Progenitor cell of endocrine pancreas (in vitro differentiated cells): Measurements from ENCODE around the gene RPL13. TPM values are rescaled to one million over a fixed set of nuclear protein-coding genes. Genes with fewer than 3 reads are reported as not detected.
A peak's percentile ranks its signal among the peaks of the same experiment; 100 is the strongest.

Experiments
- DNase-seq: peaks from one replicate; pipeline ENCODE4 v3.0.0; 2021; ENCODE audit warnings: low spot score; ENCODE audit not compliant: unreplicated experiment
- H3K27ac Mint-ChIP-seq: 2 replicates; pipeline ENCODE4 v1.8.0; 2021; ENCODE audit warnings: mild to moderate bottlenecking, moderate library complexity, mixed read lengths
- H3K27me3 Mint-ChIP-seq: 2 replicates; pipeline ENCODE4 v1.8.0; 2021; ENCODE audit warnings: mixed read lengths
- H3K36me3 Mint-ChIP-seq: 2 replicates; pipeline ENCODE4 v1.8.0; 2022; ENCODE audit warnings: mixed read lengths; ENCODE audit not compliant: insufficient read depth
- H3K4me1 Mint-ChIP-seq: 2 replicates; pipeline ENCODE4 v1.8.0; 2021; ENCODE audit warnings: low read depth, mixed read lengths
- H3K4me3 Mint-ChIP-seq: 2 replicates; pipeline ENCODE4 v1.8.0; 2021; ENCODE audit warnings: low read depth, mild to moderate bottlenecking, moderate library complexity, mixed read lengths
- H3K9me3 Mint-ChIP-seq: 2 replicates; pipeline ENCODE4 v1.8.0; 2021; ENCODE audit warnings: low read depth, mixed read lengths
- total RNA-seq: library from RNA; stranded (reverse); gene quantifications from 2 replicates; pipeline ENCODE4 v1.2.1, GENCODE V29; 2021
- TF ChIP-seq, protein P1 (sequence below): fragments of 200-600 bp; sonication (generic); IDR thresholded peaks from one replicate; pipeline ENCODE4 v1.5.0; 2021; ENCODE audit warnings: antibody characterized with exemption, mild to moderate bottlenecking; ENCODE audit not compliant: unreplicated experiment

The RPL13 gene
- total RNA-seq, 1 donor from 2014 or later = 1,643 TPM

- H3K4me1 Mint-ChIP-seq = peaks cover 11% of the 10 kb centered on the region
- peaks cover 4% of the 10 kb centered on the region for H3K27me3 Mint-ChIP-seq
- no peaks in the 10 kb centered on the region for H3K9me3 Mint-ChIP-seq
These were observed 45.5 kb downstream of the RPL13 start for GRCh38 chr16:89606006-89606405.

DNA sequence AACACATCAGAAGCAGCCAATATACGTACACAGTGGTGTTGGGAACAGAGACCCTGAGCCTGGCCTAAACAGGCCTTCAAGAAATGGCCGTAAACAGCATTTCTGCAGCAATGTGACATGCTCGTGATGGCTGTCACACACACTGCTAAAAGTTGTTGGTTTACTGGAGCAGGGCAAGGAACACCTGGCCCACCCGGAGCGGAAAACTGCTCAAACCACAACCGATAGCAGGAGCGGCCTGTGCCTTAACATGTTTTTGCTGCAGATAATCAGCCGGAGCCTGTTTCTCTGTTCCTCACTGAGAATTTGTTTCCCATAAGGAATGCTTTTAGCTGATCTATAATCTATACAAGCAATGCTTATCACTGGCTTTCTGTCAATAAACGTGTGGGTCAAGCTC, 47.0 kb downstream of the RPL13 start:
- Mint-ChIP-seq H3K4me3 (no peak overlapping the region), H3K27ac (peak overlapping the region; percentile 64), H3K27me3 (peaks cover 4% of the 10 kb centered on the region), H3K36me3 (no peaks in the 10 kb centered on the region), H3K4me1 (peaks cover 14% of the 10 kb centered on the region), H3K9me3 (no peaks in the 10 kb centered on the region)
- TF ChIP-seq, protein P1, sequence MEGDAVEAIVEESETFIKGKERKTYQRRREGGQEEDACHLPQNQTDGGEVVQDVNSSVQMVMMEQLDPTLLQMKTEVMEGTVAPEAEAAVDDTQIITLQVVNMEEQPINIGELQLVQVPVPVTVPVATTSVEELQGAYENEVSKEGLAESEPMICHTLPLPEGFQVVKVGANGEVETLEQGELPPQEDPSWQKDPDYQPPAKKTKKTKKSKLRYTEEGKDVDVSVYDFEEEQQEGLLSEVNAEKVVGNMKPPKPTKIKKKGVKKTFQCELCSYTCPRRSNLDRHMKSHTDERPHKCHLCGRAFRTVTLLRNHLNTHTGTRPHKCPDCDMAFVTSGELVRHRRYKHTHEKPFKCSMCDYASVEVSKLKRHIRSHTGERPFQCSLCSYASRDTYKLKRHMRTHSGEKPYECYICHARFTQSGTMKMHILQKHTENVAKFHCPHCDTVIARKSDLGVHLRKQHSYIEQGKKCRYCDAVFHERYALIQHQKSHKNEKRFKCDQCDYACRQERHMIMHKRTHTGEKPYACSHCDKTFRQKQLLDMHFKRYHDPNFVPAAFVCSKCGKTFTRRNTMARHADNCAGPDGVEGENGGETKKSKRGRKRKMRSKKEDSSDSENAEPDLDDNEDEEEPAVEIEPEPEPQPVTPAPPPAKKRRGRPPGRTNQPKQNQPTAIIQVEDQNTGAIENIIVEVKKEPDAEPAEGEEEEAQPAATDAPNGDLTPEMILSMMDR = no peak
- DNase-seq = no peak

More at GRCh38 chr16:89606006-89606405, 45.5 kb downstream of the RPL13 start:
- TF ChIP-seq, protein P1 = no peak
- Mint-ChIP-seq H3K36me3 (no peaks in the 10 kb centered on the region), H3K4me3 (no peak overlapping the region), H3K27ac (no peak overlapping the region)
- DNase-seq = no peak

DNA sequence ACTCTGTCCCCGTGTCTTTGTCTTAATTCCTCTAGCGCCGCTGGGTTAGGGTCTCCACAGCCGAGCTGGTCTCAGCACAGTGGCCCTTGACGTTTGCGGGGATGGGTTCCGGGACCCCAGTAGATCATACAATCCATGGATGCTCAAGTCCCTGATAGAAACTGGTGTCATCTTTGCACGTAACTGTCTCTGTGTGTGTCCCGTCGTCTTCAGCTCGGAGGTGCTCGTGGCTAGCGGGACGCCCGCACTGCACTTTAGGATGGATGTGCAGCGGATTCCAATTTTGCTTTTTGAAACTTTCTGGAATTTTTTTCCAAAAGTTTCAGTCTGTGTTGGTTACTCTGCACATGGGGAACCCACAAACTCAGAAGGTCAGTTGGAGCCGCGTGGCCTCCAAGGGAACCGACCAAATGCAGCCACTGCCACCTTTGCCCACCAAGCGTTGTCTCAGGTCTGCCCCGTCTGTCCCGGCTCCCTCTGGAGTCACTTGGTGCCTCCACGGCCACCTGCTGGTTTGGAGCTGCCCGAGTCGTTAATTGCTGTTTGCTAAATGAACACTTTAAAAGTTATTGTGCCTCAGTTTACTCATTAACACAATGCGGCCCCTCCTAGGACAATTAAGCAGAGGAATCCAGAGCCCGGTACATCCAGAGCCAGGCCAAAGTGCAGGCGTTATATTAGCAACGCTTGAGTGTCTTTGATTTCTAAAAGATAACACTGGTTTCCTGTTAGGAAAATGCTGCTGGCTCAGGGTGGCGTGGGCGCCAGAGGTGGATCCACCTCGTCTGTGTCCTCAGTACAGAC, 47.7 kb downstream of the RPL13 start:
- TF ChIP-seq, protein P1 = no peak
- Mint-ChIP-seq H3K27ac (peak overlapping the region; percentile 64), H3K4me3 (no peak overlapping the region), H3K9me3 (no peaks in the 10 kb centered on the region), H3K4me1 (peaks cover 14% of the 10 kb centered on the region), H3K27me3 (peaks cover under 1% of the 10 kb centered on the region), H3K36me3 (no peaks in the 10 kb centered on the region)
- no peak for DNase-seq

DNA sequence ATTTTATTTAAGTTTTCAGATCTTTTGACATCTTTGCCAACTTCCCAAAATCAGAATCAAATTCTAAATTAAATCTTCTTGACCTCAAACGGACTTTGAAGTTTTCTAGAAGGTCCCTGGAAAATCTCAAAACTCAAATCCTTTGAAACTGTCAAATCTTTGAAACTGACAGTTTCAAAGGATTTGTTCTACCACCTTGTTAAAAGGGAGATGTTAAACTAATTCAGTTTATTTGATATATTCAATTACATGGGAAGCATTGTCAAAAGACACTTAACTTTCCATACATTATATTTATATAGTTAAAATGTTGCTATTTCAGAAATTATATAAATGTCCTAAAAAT, 49.6 kb downstream of the RPL13 start:
- no peaks in the 10 kb centered on the region for H3K36me3 Mint-ChIP-seq
- no peak overlapping the region for H3K4me3 Mint-ChIP-seq
- H3K4me1 Mint-ChIP-seq = peaks cover 14% of the 10 kb centered on the region
- DNase-seq = no peak
- TF ChIP-seq, protein P1 = no peak
- H3K27me3 Mint-ChIP-seq = no peaks in the 10 kb centered on the region
- no peak overlapping the region for H3K27ac Mint-ChIP-seq
- no peaks in the 10 kb centered on the region for H3K9me3 Mint-ChIP-seq

DNA sequence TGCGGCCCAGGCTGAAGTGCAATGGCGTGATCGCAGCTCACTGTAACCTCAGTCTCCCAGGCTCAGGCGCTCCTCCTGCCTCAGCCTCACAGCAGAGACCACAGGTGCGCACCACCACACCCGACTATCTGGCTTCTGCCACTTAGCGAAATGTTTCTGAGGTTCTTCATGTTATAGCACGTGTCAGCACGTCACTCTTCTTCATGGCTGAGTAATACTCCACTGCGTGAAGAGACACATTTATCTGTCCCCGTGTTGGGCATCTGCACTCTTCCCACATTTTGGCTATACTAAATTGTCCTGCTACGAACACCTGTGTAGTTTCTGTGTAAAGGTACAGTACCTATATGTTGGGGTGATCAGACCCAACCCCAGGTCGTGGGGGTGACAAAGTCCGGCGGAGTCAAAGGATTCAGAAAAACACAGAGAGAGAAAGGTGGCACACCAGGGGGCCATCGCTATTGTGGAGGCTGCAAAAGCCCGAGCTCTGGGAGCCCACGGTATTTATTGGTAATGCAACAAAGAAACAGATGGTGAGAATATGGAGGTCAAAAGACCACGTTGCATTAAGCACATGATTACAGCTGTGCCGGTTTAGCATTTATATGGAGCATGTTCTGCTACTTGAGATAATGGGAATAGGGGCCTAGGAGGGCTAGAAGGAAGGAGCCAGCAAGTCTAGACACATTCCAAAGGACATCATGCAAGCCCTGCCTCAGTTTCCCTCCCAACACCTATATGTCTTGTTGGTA, 52.1 kb downstream of the RPL13 start:
- no peaks in the 10 kb centered on the region for H3K27me3 Mint-ChIP-seq
- no peak overlapping the region for H3K4me3 Mint-ChIP-seq
- no peaks in the 10 kb centered on the region for H3K36me3 Mint-ChIP-seq
- TF ChIP-seq, protein P1 = no peak
- peaks cover 14% of the 10 kb centered on the region for H3K4me1 Mint-ChIP-seq
- DNase-seq = no peak
- peak overlapping the region; percentile 77 for H3K27ac Mint-ChIP-seq
- no peaks in the 10 kb centered on the region for H3K9me3 Mint-ChIP-seq
